Measurements from ENCODE around the gene NOTCH2. TPM values are rescaled to one million over a fixed set of nuclear protein-coding genes. Genes with fewer than 3 reads are reported as not detected.
"Not testable (repeated sequence)": the region's sequence is repeated elsewhere in the genome, so short reads cannot be mapped to it uniquely, and the experiment has no call there.

The NOTCH2 gene
- total RNA-seq, 1 donor from 2014 or later = 75.6 TPM

DNA sequence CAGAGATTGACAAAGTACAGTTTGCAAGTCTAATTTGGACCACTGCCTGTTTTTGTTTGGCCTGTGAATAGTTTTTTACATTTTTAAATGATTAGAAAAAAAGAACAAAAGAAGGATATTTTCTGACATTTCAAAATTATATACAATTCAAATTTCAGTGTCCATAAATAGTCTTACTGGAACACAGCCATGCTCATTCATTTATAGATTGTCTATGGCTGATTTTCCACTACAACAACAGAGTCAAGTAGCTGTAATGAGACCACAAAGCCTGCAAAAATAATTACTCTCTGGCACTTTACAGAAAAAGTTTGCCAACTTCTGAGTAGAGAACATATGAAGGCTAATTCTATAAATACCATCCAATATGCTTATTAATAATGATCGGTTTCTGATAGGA is 61.1 kb downstream of the NOTCH2 start:
- H3K27me3 ChIP-seq; H3K9me3 ChIP-seq; DNase-seq (ENCODE audit: extremely low spot score in 2 of 2); H3K27ac ChIP-seq; H3K4me1 ChIP-seq; H3K36me3 ChIP-seq; H3K4me3 ChIP-seq; intact Hi-C loops (cut with DNase I): not testable (repeated sequence)

DNA sequence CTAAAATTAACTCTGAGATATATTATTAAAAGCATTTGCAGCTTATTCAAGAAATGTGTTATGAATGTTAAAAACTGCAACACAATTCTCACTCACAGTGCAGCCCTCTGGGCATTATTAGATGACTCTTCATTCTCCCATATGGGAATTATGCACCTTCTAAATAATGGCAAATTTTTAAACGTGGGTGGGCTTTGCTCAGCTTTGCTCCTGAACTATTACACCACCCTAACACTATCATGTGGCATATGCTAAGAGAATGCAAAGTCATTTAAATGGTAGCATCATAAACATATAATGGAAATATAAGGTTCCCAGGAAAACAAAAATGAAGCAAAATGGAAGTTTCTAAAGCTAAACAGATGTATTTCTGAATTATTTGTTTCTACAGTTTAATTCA is 61.6 kb downstream of the NOTCH2 start:
- H3K9me3 ChIP-seq; H3K27me3 ChIP-seq; H3K4me1 ChIP-seq; H3K4me3 ChIP-seq; H3K27ac ChIP-seq; DNase-seq (ENCODE audit: extremely low spot score in 2 of 2); H3K36me3 ChIP-seq; intact Hi-C loops (cut with DNase I): not testable (repeated sequence)

DNA sequence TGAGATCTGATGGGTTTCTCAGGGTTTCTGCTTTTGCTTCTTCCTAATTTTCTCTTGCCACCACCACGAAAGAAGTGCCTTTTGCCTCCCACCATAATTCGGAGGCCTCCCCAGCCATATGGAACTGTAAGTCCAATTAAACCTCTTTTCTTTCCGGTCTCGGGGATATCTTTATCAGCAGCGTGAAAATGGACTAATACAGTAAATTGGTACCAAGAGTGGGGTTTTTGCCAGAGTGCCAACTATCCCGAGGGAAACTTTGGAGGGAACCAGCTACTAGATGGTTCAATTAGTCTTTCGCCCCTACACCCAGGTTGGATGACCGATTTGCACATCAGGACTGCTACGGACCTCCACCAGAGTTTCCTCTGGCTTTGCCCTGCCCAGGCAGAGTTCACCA is 68.4 kb downstream of the NOTCH2 start:
- H3K4me3 ChIP-seq; intact Hi-C loops (cut with DNase I); H3K27me3 ChIP-seq; H3K27ac ChIP-seq; H3K4me1 ChIP-seq; H3K9me3 ChIP-seq; H3K36me3 ChIP-seq; DNase-seq (ENCODE audit: extremely low spot score in 2 of 2): not testable (repeated sequence)

DNA sequence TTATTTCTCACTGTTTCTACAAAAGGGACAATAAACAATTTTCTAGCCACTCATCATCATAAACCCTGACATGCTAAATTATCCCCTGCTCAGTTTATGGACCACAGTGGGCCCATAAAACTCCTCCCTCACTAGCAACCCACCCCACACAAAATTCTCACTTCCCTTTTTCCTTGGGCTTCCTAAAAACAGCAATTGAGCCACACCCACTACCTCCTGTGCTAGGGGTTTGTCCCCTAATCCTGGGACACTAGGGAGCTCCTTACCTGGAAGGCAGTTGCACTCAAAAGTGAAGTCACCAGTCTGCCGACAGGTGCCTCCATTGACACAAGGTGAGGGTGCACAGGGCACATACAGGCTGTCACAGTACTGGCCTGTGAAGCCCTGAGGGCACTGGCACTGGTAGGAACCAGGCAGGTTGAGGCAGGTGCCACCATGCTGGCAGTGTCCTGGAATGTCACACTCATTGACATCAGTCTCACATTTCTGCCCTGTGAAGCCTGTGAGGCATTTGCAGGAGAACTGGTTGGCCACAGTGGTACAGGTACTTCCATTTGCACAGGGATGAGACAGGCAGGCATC is 72.6 kb downstream of the NOTCH2 start:
- H3K36me3 ChIP-seq; intact Hi-C loops (cut with DNase I); H3K9me3 ChIP-seq; H3K4me1 ChIP-seq; DNase-seq (ENCODE audit: extremely low spot score in 2 of 2); H3K4me3 ChIP-seq; H3K27me3 ChIP-seq; H3K27ac ChIP-seq: not testable (repeated sequence)

DNA sequence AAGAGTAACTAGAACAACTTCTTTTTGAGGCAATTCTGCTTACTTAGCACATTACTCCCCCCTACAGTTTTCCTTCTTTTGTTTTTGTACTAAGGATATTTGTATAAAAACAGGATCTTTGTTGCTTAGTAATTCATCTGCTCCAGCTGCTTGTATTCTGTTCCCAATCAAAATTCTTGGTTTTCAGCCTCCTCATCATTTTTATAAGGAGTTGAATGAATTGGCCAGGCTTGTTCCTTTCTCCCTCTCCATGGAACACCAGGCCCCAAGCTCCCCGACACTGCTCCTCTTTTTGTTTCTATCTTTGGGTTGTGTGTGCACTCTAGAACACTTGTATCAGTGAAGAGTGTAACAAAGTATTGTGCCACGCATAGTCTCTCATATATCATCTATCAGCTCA is 73.5 kb downstream of the NOTCH2 start:
- DNase-seq (ENCODE audit: extremely low spot score in 2 of 2); H3K9me3 ChIP-seq; H3K27me3 ChIP-seq; H3K27ac ChIP-seq; H3K36me3 ChIP-seq; H3K4me1 ChIP-seq; intact Hi-C loops (cut with DNase I); H3K4me3 ChIP-seq: not testable (repeated sequence)

DNA sequence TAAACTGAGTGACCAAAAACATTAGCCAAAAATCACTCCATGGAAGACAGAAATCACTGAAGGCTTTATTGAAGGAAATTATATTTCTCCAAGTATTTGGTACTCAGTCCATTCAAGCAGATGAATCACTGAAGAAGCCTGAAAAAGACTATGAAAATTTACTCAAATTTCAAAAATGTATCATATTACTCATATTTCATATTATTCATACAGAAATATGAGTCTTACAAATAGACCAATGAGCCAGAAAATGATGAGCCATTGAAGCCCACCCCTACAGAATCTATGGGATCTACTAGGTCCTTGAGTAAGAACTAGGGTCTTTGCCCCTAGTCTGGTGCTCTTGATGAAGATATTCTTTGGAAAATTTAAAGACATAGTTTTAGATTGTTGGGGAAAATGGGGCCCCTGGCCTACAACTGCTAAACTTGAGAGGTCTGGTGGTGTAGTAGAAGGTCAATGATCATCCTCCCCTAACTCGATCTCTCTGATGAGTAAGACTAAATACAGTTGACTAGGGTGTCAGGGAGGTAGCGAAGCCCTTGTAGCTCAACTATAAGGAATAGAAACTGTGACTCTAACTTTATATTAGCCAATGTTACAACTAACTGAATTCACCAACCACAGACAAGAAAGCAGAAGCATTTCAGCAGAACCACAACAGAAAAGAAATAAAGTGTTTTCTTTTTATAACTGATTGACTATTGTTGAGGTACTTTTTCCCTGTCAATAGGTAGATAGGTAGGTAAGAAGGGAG is 81.0 kb downstream of the NOTCH2 start:
- no peak for DNase-seq (ENCODE audit: extremely low spot score in 2 of 2)
- H3K4me1 ChIP-seq = peaks cover 45% of the 10 kb centered on the region
- TF ChIP-seq, protein P1, sequence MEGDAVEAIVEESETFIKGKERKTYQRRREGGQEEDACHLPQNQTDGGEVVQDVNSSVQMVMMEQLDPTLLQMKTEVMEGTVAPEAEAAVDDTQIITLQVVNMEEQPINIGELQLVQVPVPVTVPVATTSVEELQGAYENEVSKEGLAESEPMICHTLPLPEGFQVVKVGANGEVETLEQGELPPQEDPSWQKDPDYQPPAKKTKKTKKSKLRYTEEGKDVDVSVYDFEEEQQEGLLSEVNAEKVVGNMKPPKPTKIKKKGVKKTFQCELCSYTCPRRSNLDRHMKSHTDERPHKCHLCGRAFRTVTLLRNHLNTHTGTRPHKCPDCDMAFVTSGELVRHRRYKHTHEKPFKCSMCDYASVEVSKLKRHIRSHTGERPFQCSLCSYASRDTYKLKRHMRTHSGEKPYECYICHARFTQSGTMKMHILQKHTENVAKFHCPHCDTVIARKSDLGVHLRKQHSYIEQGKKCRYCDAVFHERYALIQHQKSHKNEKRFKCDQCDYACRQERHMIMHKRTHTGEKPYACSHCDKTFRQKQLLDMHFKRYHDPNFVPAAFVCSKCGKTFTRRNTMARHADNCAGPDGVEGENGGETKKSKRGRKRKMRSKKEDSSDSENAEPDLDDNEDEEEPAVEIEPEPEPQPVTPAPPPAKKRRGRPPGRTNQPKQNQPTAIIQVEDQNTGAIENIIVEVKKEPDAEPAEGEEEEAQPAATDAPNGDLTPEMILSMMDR (IDR thresholded peaks at IDR 0.05) = no peak
- TF ChIP-seq POLR2AphosphoS5 (IDR thresholded peaks at IDR 0.05; ENCODE audit: insufficient read depth in 1 of 2, low read depth in 1 of 2) = no peak
- no peak overlapping the region for H3K4me3 ChIP-seq
- no peak overlapping the region for H3K27ac ChIP-seq
- intact Hi-C loops (cut with DNase I) = no loop called here
- no peaks in the 10 kb centered on the region for H3K36me3 ChIP-seq
- no peaks in the 10 kb centered on the region for H3K9me3 ChIP-seq
- no peaks in the 10 kb centered on the region for H3K27me3 ChIP-seq

DNA sequence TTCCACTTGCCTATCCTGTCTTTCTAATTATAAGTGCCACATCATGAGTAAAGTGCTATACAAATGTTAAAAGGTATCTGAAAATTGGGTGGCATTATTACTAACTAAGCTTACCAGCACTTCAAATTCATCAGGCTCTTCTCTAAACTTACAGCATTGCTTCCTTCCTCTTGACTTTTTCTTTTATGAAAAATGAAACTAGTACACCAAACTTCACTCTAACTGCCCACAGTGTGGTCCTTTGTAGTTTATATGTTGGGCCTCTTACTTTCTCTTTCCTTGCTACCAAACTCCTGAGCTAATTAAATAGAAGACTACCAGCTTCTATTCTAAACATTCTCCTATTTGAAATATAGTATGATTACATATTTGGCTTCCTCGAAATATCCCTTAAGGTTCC is 81.8 kb downstream of the NOTCH2 start:
- intact Hi-C loops (cut with DNase I) = no loop called here
- Histone ChIP-seq H3K4me3 (no peak overlapping the region), H3K4me1 (peaks cover 48% of the 10 kb centered on the region), H3K27ac (peak overlapping the region; percentile 51), H3K27me3 (no peaks in the 10 kb centered on the region), H3K9me3 (no peaks in the 10 kb centered on the region), H3K36me3 (no peaks in the 10 kb centered on the region)
- DNase-seq (ENCODE audit: extremely low spot score in 2 of 2) = no peak
- no peak for TF ChIP-seq POLR2AphosphoS5 (IDR thresholded peaks at IDR 0.05; ENCODE audit: insufficient read depth in 1 of 2, low read depth in 1 of 2)
- TF ChIP-seq POLR2A (IDR thresholded peaks at IDR 0.05) = no peak
- TF ChIP-seq, protein P1 (IDR thresholded peaks at IDR 0.05) = no peak

Data from vagina (tissue), 2 donors.